ENCODE results near the gene C11orf98. TPM values are rescaled to one million over a fixed set of nuclear protein-coding genes. Genes with fewer than 3 reads are reported as not detected.

Gene C11orf98
- total and polyA plus RNA-seq, 2 of the 13 experiments (the other 11 are each of a cell fraction or from before 2014, with no cell fraction given): 30.4 to 91.8 TPM

DNA sequence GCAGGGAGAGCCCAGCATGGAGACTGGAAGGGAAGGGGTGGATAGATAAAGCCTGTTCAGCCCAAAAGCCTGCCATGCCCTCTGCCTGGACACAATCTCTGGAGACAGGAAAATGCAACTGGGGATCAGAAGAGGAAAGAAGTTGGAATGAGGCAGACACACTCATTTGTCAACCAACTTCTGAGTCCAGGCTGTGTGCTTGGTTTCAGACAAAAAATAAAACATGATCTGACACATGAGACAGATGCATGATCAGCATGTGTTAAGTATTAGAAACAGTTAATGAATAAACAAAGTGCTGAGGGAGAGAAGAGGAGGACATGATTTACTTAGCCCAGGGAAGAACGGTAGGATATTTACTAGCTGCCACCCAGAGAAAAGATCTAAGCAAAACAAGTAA lies 23.5 kb upstream of the C11orf98 start:
- Histone ChIP-seq H3K9ac (ENCODE audit: insufficient read depth, low read depth, low read length) (no peak overlapping the region), H3K4me2 (ENCODE audit: low read depth, low read length) (no peak overlapping the region), H3K9me3 (ENCODE audit: low read length) (no peaks in the 10 kb centered on the region), H4K20me1 (ENCODE audit: insufficient read depth, low read length) (no peaks in the 10 kb centered on the region), H3K79me2 (ENCODE audit: insufficient read depth, low read length) (no peaks in the 10 kb centered on the region), H3K4me3 (replicated peaks in 1 of 3; ENCODE audit: insufficient read depth in 1 of 3, low read depth in 2 of 3, low read length in 3 of 3) (no peak overlapping the region), H3K36me3 (replicated peaks in 1 of 2; ENCODE audit: control insufficient read depth in 1 of 2, insufficient read depth in 2 of 2, low read length in 2 of 2) (peaks cover 15 to 34% of the 10 kb centered on the region in 2 experiments), H3K4me1 (ENCODE audit: insufficient read depth, low read length) (no peaks in the 10 kb centered on the region), H3K27ac (ENCODE audit: extremely low read length, insufficient read depth, low read length) (no peak overlapping the region), H3K27me3 (ENCODE audit: control insufficient read depth in 1 of 2, insufficient read depth in 2 of 2, low read length in 2 of 2) (no peaks in the 10 kb centered on the region), H2AFZ (ENCODE audit: low read length) (no peak overlapping the region)
- 21% methylated on average over 1 of the region's 1 CpG for WGBS (ENCODE audit: low lambda C conversion rate)
- DNase-seq (ENCODE audit: low spot score) (no peak), FAIRE-seq (no peak), ATAC-seq (no peak)
- intact Hi-C loops (cut with micrococcal nuclease; ENCODE audit: unreplicated experiment) (no loop called here), in situ Hi-C loops (cut with HindIII; ENCODE audit: extremely low pct_ligation_motif_present, low pct_unique_long_range_greater_than_20kb) (no loop called here)
- ChIA-PET POLR2A (interaction anchor here (1.3 kb wide), 1 partner anchor 97 kb away, joined by 6 read pairs; the partner anchor contains the start of gene TUT1), CTCF (ENCODE audit: low intra/inter-chr PET ratio, low total read pairs) (no interaction called here)
- no TSS peak for BruUV-seq (replicated peaks)
- no peak for TF ChIP-seq GZF1 (CRISPR knock-in tag; IDR thresholded peaks at IDR 0.05)
- TF ChIP-seq PHB2 (IDR thresholded peaks at IDR 0.05; ENCODE audit: partially characterized antibody): no peak
- TF ChIP-seq ZMYM3 (CRISPR knock-in tag; IDR thresholded peaks at IDR 0.05): no peak
- no peak for TF ChIP-seq HDAC2 (CRISPR knock-in tag; IDR thresholded peaks at IDR 0.05)
- TF ChIP-seq, protein P1, sequence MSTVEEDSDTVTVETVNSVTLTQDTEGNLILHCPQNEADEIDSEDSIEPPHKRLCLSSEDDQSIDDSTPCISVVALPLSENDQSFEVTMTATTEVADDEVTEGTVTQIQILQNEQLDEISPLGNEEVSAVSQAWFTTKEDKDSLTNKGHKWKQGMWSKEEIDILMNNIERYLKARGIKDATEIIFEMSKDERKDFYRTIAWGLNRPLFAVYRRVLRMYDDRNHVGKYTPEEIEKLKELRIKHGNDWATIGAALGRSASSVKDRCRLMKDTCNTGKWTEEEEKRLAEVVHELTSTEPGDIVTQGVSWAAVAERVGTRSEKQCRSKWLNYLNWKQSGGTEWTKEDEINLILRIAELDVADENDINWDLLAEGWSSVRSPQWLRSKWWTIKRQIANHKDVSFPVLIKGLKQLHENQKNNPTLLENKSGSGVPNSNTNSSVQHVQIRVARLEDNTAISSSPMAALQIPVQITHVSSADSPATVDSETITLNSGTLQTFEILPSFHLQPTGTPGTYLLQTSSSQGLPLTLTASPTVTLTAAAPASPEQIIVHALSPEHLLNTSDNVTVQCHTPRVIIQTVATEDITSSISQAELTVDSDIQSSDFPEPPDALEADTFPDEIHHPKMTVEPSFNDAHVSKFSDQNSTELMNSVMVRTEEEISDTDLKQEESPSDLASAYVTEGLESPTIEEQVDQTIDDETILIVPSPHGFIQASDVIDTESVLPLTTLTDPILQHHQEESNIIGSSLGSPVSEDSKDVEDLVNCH (CRISPR knock-in tag; IDR thresholded peaks at IDR 0.05): no peak
- TF ChIP-seq SIN3A (IDR thresholded peaks at IDR 0.05; ENCODE audit: borderline replicate concordance, low read depth, low read length): no peak
- TF ChIP-seq SNRNP70 (IDR thresholded peaks at IDR 0.05; ENCODE audit: low read depth, low read length): no peak
- no peak for TF ChIP-seq ZNF234 (CRISPR knock-in tag; conservative IDR thresholded peaks at IDR 0.05)
- no peak for TF ChIP-seq SP1 (IDR thresholded peaks at IDR 0.05)
- no peak for TF ChIP-seq SP1 (CRISPR knock-in tag; IDR thresholded peaks at IDR 0.05)
- no peak for TF ChIP-seq ZNF737 (CRISPR knock-in tag; IDR thresholded peaks at IDR 0.05; ENCODE audit: borderline replicate concordance)
- no peak for TF ChIP-seq ARID2 (CRISPR knock-in tag; IDR thresholded peaks at IDR 0.05; ENCODE audit: borderline replicate concordance)
- no peak for TF ChIP-seq MBNL3 (CRISPR knock-in tag; conservative IDR thresholded peaks at IDR 0.05)
- TF ChIP-seq HOXA5 (CRISPR knock-in tag; IDR thresholded peaks at IDR 0.05): no peak
- TF ChIP-seq SALL1 (CRISPR knock-in tag; IDR thresholded peaks at IDR 0.05): no peak
- TF ChIP-seq ZNF496 (CRISPR knock-in tag; IDR thresholded peaks at IDR 0.05; ENCODE audit: insufficient replicate concordance): no peak
- no peak for TF ChIP-seq WIZ (CRISPR knock-in tag; IDR thresholded peaks at IDR 0.05)

All from HepG2 (cell line).